Measurements from ENCODE around the gene SART3.

The SART3 gene, protein sequence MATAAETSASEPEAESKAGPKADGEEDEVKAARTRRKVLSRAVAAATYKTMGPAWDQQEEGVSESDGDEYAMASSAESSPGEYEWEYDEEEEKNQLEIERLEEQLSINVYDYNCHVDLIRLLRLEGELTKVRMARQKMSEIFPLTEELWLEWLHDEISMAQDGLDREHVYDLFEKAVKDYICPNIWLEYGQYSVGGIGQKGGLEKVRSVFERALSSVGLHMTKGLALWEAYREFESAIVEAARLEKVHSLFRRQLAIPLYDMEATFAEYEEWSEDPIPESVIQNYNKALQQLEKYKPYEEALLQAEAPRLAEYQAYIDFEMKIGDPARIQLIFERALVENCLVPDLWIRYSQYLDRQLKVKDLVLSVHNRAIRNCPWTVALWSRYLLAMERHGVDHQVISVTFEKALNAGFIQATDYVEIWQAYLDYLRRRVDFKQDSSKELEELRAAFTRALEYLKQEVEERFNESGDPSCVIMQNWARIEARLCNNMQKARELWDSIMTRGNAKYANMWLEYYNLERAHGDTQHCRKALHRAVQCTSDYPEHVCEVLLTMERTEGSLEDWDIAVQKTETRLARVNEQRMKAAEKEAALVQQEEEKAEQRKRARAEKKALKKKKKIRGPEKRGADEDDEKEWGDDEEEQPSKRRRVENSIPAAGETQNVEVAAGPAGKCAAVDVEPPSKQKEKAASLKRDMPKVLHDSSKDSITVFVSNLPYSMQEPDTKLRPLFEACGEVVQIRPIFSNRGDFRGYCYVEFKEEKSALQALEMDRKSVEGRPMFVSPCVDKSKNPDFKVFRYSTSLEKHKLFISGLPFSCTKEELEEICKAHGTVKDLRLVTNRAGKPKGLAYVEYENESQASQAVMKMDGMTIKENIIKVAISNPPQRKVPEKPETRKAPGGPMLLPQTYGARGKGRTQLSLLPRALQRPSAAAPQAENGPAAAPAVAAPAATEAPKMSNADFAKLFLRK

DNA sequence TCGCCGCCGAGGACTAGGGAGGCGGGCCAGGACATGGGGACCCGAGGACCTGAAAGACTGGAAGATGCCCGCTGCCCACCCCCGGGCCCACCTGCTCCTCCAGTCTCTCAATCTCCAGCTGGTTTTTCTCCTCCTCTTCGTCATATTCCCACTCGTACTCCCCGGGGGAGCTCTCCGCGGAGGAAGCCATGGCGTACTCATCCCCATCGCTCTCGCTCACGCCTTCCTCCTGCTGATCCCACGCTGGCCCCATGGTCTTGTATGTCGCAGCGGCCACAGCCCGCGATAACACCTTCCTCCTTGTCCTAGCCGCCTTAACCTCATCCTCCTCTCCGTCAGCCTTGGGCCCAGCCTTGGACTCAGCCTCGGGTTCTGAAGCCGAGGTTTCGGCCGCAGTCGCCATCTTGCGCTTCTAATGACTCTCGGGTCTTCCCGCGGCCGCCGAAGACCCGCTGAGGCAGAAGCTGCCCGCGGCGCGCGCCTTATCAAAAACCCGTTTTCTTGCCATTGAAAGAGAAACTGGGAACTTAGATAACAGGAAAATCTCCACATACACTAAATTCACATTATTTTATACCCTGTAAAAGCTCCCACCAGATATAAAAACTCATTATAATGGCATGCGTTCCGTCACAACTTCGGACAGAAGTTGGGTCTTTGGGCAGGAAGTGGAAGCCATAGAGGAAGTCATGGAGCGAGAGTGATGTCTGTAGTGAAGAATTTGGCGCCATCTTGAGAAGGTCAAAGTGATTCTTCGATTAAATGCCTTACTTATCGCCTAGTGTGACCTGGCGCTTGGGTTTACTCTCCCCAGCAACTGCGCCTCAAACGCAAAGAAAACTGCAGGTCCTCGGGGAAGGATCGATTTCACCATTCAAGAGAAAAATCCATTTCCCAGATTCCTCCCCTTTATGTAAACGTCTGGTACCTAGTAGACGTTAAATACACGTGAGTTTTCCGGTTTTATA lies at the start of gene SART3:
Gene SART3, minus strand, starts transcription at position 422 of the 968 bp plus-strand sequence. Its CDS starts 19 bp downstream, at position 403.
- peak; percentile 74 for DNase-seq (ENCODE audit: low read depth)

DNA sequence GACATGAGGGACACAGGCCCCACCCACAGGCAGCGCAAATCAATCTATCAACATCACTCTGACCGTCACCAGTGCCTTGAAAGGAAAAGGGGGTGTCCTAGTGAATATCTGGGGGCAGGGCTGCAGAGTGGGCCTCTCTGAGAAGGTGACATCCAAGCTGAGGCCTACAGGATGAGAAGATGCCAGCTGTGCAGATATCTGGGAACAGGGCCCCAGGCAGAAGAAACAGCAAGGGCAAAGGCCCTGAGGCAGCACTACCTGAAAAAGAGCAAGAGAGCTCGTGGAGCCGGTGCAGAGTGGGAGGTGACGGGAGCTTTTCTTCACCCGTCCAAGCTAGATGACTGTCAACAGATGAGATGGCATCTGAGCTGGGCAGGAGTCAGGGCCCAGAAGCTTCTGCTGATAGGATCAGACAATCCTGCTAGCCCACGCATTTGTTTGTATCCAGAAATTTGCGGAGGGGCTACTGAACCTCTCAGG lies 49.4 kb upstream of the SART3 start:
- DNase-seq (ENCODE audit: low read depth), result no peak

DNA sequence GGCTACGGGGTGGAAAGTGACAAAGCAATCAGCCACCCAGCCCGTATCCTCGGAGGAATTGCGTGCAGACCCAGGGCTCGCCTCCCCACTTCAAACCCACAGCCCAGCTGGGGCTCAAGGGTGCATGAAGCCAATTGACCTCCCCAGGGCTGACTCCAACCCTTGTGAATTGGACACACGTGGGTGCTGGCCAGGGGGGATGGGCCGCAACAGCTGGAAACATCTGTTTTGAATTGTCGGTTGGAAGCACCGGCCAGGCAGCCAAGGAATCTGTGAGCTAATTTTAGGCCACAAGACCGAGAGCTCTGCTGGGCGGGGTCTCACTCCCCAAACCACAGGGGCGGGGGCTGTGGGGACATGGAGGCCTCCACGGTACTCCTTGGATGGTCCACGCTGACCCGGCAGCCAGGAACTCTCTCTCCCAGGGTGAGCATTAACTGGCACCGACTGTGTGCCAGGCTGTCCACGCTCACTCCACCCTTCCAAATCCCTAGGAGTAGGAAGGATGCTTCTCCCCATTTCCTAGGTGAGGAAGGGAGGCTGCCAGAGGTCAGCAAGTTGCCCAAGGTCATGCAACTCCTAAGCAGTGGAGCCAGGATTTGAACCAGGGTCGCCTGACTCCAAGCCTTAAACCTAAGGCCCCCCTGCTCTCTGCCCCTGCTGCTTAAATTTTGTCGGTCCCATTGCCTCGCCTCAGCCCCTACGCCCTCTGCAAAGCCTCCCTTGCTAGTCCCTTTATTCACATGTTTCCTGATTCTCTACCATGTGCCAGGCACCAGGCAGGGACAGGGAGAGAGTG lies 48.8 kb upstream of the SART3 start:
- peak; percentile 77 for DNase-seq (ENCODE audit: low read depth)

DNA sequence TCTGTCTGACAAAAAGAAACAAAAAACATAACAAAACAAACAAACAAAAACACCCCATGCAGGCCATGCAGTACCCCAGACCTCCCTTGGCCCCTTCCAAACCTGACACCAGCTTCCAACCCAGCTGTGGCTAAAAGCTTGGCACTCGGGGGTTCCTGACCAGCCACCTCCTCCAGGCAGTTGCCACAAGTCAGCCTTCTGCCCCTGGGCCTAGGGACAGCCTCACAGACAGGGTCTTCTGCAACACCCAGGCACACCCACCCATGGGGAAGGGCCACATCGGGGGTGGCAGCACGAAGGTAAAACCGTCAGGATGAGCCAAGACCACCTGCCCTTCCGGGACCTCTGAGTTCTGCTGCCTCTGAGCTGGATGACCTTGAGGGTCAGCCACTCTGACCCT lies 47.6 kb upstream of the SART3 start:
- DNase-seq (ENCODE audit: low read depth), result no peak

DNA sequence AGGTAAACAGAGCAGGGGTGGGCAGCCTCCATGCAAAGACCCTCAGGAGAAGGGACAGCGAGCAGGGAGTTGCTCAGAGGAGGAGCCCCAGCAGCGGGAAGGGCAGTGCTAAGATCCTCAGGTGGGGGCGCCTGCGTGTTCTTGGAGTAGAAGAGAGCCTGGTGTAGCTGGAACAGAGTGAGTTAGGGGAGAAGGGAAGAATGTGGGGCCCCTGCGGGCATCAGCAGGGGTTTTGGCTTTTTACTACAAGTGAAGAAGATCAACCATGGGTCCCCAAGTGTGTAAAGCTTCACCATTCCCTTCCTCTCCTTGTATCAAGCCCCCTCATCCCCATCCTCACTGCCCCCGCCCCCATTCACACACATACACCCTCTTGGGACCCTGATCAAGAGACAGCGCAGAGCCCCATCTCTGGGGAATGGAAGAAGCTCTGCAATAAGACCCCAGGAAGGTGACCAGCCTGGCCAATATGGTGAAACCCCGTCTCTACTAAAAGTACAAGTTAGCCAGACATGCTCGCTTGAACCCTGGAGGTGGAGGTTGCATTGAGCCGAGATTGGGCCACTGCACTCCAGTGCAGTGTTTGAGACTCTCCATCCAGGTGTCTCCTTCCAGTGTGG lies 47.1 kb upstream of the SART3 start:
- DNase-seq (ENCODE audit: low read depth), result no peak

DNA sequence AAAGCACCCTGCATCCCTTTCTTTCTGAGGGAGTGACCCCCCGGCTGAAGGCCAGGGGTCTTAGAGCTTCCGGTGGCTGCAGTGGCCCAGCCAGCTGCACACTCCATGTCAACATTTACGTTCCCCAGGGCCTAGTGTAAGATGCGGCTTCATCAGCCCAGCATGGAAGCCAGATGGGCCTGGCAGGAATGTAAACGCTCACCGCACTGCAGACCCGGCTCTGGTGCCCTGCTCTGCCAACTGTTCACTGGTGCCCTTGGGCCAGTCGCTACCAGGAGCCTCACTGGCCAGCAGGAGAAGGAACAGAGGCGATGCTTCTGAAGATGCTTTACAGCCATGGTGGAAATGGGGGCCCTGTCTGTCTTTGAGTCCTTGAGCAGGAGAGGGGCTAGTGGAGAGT lies 45.5 kb upstream of the SART3 start:
- no peak for DNase-seq (ENCODE audit: low read depth)

DNA sequence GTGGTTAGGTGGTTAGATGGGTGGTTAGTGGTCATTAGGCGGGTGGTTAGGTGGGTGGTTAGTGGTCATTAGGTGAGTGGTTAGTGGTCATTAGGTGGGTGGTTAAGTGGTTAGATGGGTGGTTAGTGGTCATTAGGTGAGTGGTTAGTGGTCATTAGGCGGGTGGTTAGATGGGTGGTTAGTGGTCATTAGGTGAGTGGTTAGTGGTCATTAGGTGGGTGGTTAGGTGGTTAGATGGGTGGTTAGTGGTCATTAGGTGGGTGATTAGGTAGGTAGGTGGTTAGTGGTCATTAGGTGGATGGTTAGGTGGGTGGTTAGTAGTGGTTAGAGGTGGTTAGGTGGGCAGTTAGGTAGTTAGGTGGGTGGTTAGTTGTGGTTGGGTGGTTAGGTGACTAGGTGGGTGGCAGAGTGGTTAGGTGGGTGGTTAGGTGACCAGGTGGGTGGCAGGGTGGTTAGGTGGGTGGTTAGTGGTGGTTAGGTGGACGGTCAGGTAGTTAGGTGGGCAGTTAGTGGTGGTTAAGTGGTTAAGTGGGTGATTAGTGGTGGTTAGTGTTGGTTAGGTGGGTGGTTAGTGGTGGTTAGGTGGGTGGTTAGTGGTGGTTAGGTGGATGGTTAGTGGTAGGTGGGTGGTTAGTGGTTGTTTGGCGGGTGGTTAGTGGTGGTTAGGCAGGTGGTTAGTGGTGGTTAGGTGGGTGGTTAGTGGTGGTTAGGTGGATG lies 44.9 kb upstream of the SART3 start:
- no peak for DNase-seq (ENCODE audit: low read depth)

DNA sequence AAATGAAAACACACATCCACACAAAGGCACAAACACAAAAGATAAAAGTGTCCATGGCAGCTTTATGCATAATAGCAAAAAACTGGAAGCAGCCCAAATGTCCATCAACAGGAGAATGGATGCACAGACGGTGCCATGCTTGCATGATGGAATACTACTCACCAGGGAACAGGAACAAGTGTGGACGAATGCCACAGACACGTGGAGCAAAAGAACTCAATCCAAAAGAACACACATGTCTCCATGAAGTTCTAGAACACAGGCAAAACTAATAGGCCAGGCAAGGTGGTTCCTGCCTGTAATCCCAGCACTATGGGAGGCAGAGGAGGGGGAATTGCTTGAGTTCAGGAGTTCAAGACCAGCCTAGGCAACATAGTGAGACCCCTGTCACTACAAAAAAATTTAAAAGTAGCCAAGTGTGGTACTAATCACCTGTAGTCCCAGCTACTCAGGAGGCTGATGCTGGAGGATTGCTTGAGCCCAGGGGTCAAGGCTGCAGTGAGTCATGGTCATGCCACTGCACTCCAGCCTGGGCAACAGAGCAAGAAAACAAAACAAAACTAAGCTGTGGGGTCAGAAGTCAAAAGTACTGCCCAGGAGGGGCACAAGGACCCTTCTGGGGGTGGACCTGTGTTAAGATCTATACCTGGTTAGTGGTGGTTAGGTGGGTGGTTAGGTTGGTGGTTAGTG lies 44.2 kb upstream of the SART3 start:
- DNase-seq (ENCODE audit: low read depth), result no peak

DNA sequence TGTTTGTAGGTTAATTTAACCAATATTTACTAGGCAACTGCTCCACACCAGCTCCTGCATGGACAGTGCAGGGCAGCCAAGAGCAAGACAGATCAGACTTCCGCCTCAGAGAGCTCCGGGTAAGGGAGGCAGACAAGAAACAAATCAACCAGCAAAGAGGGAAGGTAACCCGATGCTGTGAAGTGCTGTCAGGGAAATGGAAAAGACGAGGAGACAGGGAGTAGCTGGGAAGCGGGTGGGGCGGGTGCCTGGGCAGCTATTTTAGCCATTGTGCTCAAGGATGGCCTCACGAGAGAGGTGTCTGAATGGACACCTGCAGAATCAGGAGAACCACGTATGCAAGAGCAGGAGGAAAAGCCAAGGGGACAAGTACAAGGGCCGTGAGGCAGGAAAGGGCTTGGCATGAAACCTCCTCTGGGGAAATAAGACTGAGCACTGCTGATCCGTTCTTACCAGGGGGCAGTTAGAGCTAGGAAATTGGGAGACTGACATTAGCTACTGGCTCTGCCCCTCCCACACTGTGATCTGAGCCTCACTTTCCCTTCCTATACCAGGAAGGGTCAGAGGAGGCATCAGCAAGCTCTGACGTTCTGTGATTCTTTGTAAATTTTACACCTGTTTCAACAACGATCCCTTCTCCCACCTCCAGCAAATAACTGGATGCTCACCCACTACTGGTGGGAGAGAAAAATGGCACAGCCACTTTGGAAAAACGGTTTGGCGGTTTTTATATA lies 43.4 kb upstream of the SART3 start:
- no peak for DNase-seq (ENCODE audit: low read depth)

DNA sequence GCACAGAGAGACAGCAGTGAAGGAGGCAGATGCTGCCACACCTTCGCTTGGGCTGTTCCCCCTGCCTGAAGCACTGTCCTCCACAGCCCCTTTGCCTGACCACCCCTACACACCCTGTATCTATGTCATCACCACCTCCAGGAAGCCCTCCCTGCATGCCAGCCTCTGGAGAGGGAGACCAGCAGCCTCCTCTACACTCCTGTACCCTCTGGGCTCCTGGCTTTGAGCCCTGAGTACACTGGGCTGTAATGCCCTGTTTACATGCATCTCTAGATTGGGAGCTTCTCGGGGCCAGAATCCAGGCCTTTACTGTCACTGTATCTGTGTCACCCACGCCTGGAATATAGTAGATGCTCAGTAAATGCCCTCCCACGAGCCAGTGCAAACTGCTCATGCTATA lies 42.8 kb upstream of the SART3 start:
- DNase-seq (ENCODE audit: low read depth), result no peak

DNA sequence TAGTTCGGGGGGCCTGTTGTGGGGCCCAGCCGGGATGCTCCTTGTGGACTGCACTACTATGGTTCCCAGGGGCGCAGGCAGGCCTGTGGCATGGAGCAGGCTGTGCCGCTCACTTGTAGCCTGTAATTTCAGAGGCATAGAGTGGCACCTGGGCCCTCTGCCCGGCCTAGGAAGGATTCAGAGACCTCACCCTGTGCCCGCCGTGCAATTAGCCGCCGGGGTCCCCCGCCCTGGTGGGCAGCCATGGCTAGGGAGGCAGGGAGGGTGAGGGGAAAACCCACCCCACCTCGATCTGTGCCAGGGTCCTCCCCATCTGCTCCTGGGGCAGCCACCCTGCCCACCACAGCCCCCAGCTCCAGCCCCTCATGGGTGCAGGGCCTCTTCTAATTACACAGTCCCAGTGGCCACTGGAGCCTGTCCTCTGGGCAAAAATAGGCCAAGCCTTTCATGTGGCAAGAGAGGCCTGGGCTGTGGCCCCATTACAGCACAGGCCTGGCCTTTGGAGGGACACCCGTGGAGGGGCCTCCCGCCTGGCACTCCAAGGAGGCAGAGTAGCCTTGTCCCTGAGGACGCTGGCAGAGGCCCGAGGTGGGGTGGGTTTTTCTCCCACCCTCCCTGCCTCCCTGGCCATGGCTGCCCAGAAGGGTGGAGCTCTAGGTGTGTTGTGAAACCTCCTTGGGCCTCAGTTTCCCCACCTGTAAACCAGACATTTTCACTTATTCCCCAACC lies 42.2 kb upstream of the SART3 start:
- no peak for DNase-seq (ENCODE audit: low read depth)

DNA sequence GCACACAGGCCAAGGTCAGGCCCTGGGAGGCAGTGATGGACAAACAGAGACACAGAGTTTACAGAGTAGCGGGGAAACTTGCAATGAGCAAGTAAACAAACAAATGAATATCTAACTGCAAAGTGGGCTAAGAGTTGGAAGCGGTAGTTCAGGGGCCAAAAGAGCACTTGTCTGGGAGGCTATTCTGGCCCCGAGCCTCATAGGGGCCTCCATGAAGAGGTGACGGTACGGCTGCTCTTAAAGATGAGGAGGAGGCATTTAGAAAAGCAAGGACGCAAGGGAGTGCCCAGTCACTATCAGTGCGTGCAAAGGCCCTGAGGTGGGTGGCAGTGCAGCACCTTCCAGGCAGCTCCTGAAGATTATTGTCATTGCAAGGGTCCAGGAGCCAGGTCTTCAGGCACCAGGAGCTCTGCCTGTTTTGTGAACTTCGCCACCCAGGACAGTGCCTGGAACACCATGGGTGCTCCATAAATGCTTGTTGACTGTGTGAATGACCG lies 41.3 kb upstream of the SART3 start:
- no peak for DNase-seq (ENCODE audit: low read depth)

DNA sequence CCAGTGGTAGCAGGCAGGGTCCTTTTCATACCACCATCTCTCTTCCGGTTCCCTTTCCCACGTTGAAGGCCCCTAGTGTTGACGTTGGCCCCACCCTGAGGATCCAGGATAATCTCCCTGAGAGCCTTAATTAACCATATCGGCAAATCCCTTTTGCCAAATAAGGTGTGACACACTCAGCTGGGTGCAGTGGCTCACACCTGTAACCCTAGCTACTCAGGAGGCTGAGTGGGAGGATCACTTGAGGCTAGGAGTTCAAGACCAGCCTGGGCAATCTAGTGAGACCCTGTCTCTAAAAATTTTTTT lies 39.7 kb upstream of the SART3 start:
- DNase-seq (ENCODE audit: low read depth), result no peak

DNA sequence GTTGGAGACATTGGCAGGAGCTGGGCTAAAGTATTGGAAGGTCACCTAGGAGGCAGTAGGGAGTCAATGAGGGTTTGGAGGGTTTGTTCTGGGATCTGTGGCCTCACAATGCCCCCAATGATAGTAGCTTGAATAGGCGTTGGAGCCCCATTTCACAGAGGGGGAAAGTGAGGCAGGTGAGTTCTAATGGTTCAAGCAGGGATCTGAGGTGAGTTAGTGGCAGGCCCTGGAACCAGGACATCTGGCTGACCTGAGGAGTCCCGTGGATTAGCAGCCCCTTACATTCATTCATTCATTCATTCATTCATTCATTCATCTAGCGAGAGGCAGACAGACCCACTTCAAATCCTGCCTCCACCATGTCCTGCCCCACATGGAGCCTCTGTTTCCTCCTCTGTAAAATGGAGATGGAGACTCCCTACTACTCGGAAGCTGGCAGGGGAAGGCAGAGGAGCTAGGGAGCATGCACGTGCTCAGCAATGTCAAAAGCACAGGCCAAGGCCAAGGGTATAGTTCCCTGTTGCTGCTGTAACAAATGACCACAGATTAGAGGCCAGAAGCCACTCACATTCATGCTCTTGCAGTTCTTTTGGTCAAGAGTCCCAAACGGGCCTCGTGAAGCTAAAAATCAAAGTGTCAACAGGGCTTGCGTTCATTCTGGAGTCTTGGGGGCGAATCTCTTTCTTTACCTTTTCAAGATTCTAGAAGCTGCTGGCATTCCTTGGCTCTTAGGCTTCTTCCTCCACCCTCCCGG lies 39.2 kb upstream of the SART3 start:
- no peak for DNase-seq (ENCODE audit: low read depth)

DNA sequence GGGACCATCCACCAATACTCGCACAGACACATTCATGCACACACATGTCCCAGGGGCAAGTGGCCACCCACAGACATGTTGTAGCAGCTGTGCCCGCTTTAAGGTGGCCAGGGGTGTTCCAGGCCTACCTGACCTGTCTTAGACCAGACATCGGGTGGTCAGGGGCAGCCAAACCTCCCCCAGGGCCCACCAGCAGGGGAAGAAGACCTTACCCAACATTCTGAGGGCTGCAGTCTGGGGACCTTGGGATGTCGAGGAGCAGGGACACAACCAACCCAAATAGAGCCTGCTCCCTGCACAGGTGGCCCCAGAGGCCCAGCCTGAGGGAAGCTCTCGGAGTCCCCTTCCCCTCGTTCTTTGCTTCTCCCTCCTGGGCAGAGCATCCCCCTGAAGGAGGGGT lies 38.6 kb upstream of the SART3 start:
- no peak for DNase-seq (ENCODE audit: low read depth)

DNA sequence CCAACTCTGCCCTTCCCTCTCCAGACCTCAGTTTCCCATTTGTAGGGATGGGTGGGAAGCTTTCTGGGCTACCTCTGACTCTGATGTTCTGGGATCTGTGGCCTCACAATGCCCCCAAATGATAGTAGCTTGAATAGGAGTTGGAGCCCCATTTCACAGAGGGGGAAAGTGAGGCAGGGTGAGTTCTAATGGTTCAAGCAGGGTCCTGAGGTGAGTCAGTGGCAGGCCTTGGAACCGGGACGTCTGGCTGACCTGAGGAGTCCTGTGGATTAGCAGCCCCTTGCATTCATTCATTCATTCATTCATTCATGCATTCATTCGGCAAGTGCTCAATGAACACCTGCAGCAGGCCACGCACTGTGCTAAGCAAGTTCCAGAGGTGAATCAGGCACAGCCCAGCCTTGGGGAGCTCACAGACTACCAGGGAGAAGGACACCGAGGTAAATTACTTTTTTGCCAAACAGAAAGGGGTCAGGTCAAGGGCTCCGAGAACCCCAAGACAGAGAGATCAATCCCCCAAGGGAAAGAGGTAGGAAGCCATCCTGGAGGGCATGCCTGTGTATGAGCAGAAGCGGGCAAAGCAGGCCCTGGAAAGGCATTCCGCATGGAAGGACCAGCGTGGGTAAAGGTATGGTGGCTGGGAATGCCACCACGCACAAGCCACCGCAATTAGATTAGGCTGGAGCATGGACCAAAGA lies 37.7 kb upstream of the SART3 start:
- DNase-seq (ENCODE audit: low read depth), result no peak

Measured in GM04504 (cell line).